Astrocyte (in vitro differentiated cells and primary cell): ENCODE results near the gene CTSD. TPM values are rescaled to one million over a fixed set of nuclear protein-coding genes. Genes with fewer than 3 reads are reported as not detected.

ENCODE experiments used
- DNase-seq: peaks from one replicate; pipeline ENCODE4 v3.0.0-alpha.2; 2010; ENCODE audit warnings: low read depth
- FAIRE-seq: peaks from 2 replicates; lab custom pipeline; 2011; peaks lifted over from hg19 to GRCh38; lab: Jason Lieb, UNC
- H2AFZ ChIP-seq: 2 replicates; pipeline ENCODE4 v1.6.0; 2012; ENCODE audit warnings: low read depth, low read length, inconsistent platforms
- H3K27ac ChIP-seq: 2 replicates; pipeline ENCODE4 v1.5.1; 2011; ENCODE audit warnings: low read depth, low read length, inconsistent platforms
- H3K27me3 ChIP-seq: 2 replicates; pipeline ENCODE4 v1.6.0; 2011; ENCODE audit warnings: low read length, inconsistent platforms; ENCODE audit not compliant: insufficient read depth
- H3K36me3 ChIP-seq: 2 replicates; pipeline ENCODE4 v1.5.1; 2011; ENCODE audit warnings: low read length, inconsistent platforms; ENCODE audit not compliant: insufficient read depth
- H3K4me1 ChIP-seq: 2 replicates; pipeline ENCODE4 v1.5.1; 2011; ENCODE audit warnings: low read length, inconsistent platforms; ENCODE audit not compliant: insufficient read depth
- H3K4me2 ChIP-seq: 2 replicates; pipeline ENCODE4 v1.6.0; 2012; ENCODE audit warnings: low read length, inconsistent platforms
- H3K4me3 ChIP-seq: 2 replicates; pipeline ENCODE4 v1.5.1; 2011; ENCODE audit warnings: low read depth, mild to moderate bottlenecking, low read length, inconsistent platforms; ENCODE audit not compliant: insufficient read depth
- H3K79me2 ChIP-seq: 2 replicates; pipeline ENCODE4 v1.6.0; 2012; ENCODE audit warnings: mild to moderate bottlenecking, low read length, inconsistent platforms; ENCODE audit not compliant: insufficient read depth
- H3K9ac ChIP-seq: 2 replicates; pipeline ENCODE4 v1.6.0; 2012; ENCODE audit warnings: mild to moderate bottlenecking, low read length, inconsistent platforms
- H3K9me3 ChIP-seq: 2 replicates; pipeline ENCODE4 v1.5.1; 2012; ENCODE audit warnings: low read depth, mild to moderate bottlenecking, low read length, inconsistent platforms; ENCODE audit not compliant: insufficient read depth
- H4K20me1 ChIP-seq: 2 replicates; pipeline ENCODE4 v1.6.0; 2012; ENCODE audit warnings: low read length, inconsistent platforms; ENCODE audit not compliant: insufficient read depth
- H3K27ac Mint-ChIP-seq: one replicate; pipeline ENCODE4 v1.8.0; 2021; ENCODE audit warnings: mild to moderate bottlenecking, mixed read lengths; ENCODE audit not compliant: unreplicated experiment
- H3K27me3 Mint-ChIP-seq: one replicate; pipeline ENCODE4 v1.8.0; 2021; ENCODE audit warnings: low read depth, mixed read lengths; ENCODE audit not compliant: unreplicated experiment
- H3K36me3 Mint-ChIP-seq: one replicate; pipeline ENCODE4 v1.8.0; 2021; ENCODE audit warnings: low read depth, mixed read lengths; ENCODE audit not compliant: unreplicated experiment
- H3K4me1 Mint-ChIP-seq: one replicate; pipeline ENCODE4 v1.8.0; 2021; ENCODE audit warnings: low read depth, mixed read lengths; ENCODE audit not compliant: unreplicated experiment
- H3K4me3 Mint-ChIP-seq: one replicate; pipeline ENCODE4 v1.8.0; 2021; ENCODE audit warnings: mild to moderate bottlenecking, moderate library complexity, mixed read lengths; ENCODE audit not compliant: unreplicated experiment
- H3K9me3 Mint-ChIP-seq: one replicate; pipeline ENCODE4 v1.8.0; 2021; ENCODE audit warnings: mild to moderate bottlenecking, mixed read lengths; ENCODE audit not compliant: unreplicated experiment
- CTCF ChIP-seq: IDR thresholded peaks from 2 replicates; pipeline ENCODE4 v1.5.1; 2011; ENCODE audit warnings: low read depth, mild to moderate bottlenecking, inconsistent platforms, low read length, moderate library complexity; ENCODE audit not compliant: insufficient read depth
- EZH2 ChIP-seq: IDR thresholded peaks from 2 replicates; pipeline ENCODE4 v1.6.1; 2012; ENCODE audit warnings: mild to moderate bottlenecking, low read length, inconsistent platforms; ENCODE audit not compliant: insufficient read depth
- total RNA-seq: library from RNA; stranded (reverse); gene quantifications from 2 replicates; pipeline ENCODE4 v1.2.1, GENCODE V29; 2021

CTSD gene
- total RNA-seq, 1 donor from 2014 or later: 290 TPM

DNA sequence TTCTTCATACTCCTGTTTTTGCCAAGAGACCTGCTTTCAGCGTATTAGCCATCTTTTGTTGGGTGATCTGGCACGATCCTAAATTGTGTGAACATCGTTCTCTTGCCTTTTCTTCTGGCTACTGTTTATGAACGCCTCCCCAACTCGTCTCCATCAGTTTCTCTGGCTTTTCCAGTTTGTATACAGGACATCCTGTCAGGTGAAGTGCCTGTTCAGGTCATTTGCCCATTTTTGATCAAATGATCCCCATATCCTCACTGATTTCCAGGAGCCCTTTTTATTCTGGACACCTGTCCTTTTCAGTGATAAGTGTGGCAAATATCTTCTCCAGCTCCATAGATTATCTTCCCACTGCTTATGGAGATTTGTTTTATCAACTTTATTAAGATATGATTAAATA, 48.5 kb upstream of the CTSD start:
- no peaks in the 10 kb centered on the region for H3K4me1 Mint-ChIP-seq
- no peak overlapping the region for H3K27ac Mint-ChIP-seq
- Histone ChIP-seq H3K9me3 (peaks cover 3% of the 10 kb centered on the region), H3K4me2 (no peak overlapping the region), H4K20me1 (no peaks in the 10 kb centered on the region), H3K36me3 (no peaks in the 10 kb centered on the region), H3K27me3 (peaks cover 2% of the 10 kb centered on the region), H3K4me1 (no peaks in the 10 kb centered on the region), H3K4me3 (no peak overlapping the region), H2AFZ (no peak overlapping the region), H3K79me2 (no peaks in the 10 kb centered on the region), H3K27ac (no peak overlapping the region), H3K9ac (no peak overlapping the region)
- peaks cover 16% of the 10 kb centered on the region for H3K9me3 Mint-ChIP-seq
- no peak overlapping the region for H3K4me3 Mint-ChIP-seq
- FAIRE-seq: no peak
- peaks cover under 1% of the 10 kb centered on the region for H3K36me3 Mint-ChIP-seq
- peaks cover 42% of the 10 kb centered on the region for H3K27me3 Mint-ChIP-seq
- TF ChIP-seq CTCF (no peak), EZH2 (no peak)
- DNase-seq: no peak

DNA sequence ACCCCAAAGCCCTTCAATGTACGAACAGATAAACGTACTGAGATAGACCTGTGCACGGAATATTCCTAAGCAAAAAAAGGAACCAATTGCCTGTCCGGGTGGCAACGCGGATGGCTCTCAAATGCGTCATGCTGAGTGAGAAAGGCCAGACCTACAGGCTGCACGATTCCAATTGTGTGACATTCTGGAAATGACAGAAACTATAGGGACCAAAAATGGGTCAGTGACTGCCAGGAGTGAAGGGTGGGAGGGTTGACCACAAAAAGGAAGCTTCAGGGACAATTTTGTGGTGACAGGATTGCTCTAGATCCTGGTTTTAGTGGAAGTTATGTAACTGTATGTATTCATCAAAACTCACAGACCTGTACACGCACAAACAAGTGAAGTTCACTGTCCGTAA, 47.0 kb upstream of the CTSD start:
- no peaks in the 10 kb centered on the region for H3K4me1 Mint-ChIP-seq
- Histone ChIP-seq H2AFZ (no peak overlapping the region), H3K79me2 (no peaks in the 10 kb centered on the region), H3K4me1 (no peaks in the 10 kb centered on the region), H3K27ac (no peak overlapping the region), H3K9ac (no peak overlapping the region), H3K27me3 (peaks cover 2% of the 10 kb centered on the region), H3K9me3 (peaks cover 3% of the 10 kb centered on the region), H3K36me3 (no peaks in the 10 kb centered on the region), H3K4me3 (no peak overlapping the region), H3K4me2 (no peak overlapping the region), H4K20me1 (no peaks in the 10 kb centered on the region)
- H3K9me3 Mint-ChIP-seq: peaks cover 15% of the 10 kb centered on the region
- H3K36me3 Mint-ChIP-seq: no peaks in the 10 kb centered on the region
- peaks cover 42% of the 10 kb centered on the region for H3K27me3 Mint-ChIP-seq
- H3K4me3 Mint-ChIP-seq: no peak overlapping the region
- FAIRE-seq (no peak), DNase-seq (no peak)
- TF ChIP-seq EZH2 (no peak), CTCF (no peak)
- no peak overlapping the region for H3K27ac Mint-ChIP-seq

GRCh38 chr11:1807264-1807995, 43.7 kb upstream of the CTSD start:
- Histone ChIP-seq H4K20me1 (no peaks in the 10 kb centered on the region), H3K79me2 (no peaks in the 10 kb centered on the region), H3K36me3 (no peaks in the 10 kb centered on the region), H2AFZ (no peak overlapping the region), H3K4me3 (no peak overlapping the region), H3K9me3 (peaks cover 3% of the 10 kb centered on the region), H3K9ac (no peak overlapping the region), H3K27ac (no peak overlapping the region), H3K4me2 (no peak overlapping the region), H3K27me3 (peaks cover 4% of the 10 kb centered on the region), H3K4me1 (no peaks in the 10 kb centered on the region)
- H3K27me3 Mint-ChIP-seq: peaks cover 48% of the 10 kb centered on the region
- DNase-seq (no peak), FAIRE-seq (no peak)
- H3K36me3 Mint-ChIP-seq: no peaks in the 10 kb centered on the region
- peaks cover 9% of the 10 kb centered on the region for H3K9me3 Mint-ChIP-seq
- TF ChIP-seq EZH2 (no peak), CTCF (no peak)
- H3K4me3 Mint-ChIP-seq: no peak overlapping the region
- H3K4me1 Mint-ChIP-seq: no peaks in the 10 kb centered on the region
- H3K27ac Mint-ChIP-seq: peak overlapping the region; percentile 58
